Stimulated activated CD8-positive, alpha-beta memory T cell treated with anti-CD3 and anti-CD28 coated beads, Interleukin-4, amount 100 ng/mL, for 24 hours (primary cell): ENCODE measurements around the gene EIF2D.

ENCODE experiments used
- DNase-seq: peaks from one replicate; pipeline ENCODE4 v3.0.0-alpha.2; 2020; ENCODE audit warnings: low read depth

The EIF2D gene

GRCh38 chr1:206569556-206569955 lies 42.7 kb downstream of the EIF2D start:
- no peak for DNase-seq

- no peak for DNase-seq
Observed at GRCh38 chr1:206568779-206569352, 43.4 kb downstream of the EIF2D start.

- DNase-seq = no peak
Observed at GRCh38 chr1:206568256-206568655, 44.0 kb downstream of the EIF2D start.

- no peak for DNase-seq
Observed at GRCh38 chr1:206566999-206567398, 45.3 kb downstream of the EIF2D start.

GRCh38 chr1:206565995-206566394 lies 46.3 kb downstream of the EIF2D start:
- DNase-seq = no peak

GRCh38 chr1:206563367-206564207 lies 48.7 kb downstream of the EIF2D start:
- DNase-seq = no peak

GRCh38 chr1:206560007-206560716 lies 52.1 kb downstream of the EIF2D start:
- no peak for DNase-seq

- no peak for DNase-seq
Observed at GRCh38 chr1:206559672-206559995, 52.6 kb downstream of the EIF2D start.

- DNase-seq = no peak
Observed at GRCh38 chr1:206558794-206559671, 53.2 kb downstream of the EIF2D start.

- no peak for DNase-seq
Observed at GRCh38 chr1:206557636-206558473, 54.4 kb downstream of the EIF2D start.

- DNase-seq = peak; percentile 85
Observed at GRCh38 chr1:206556750-206557635, 55.3 kb downstream of the EIF2D start.

- DNase-seq = no peak
Observed at GRCh38 chr1:206556047-206556749, 56.1 kb downstream of the EIF2D start.

GRCh38 chr1:206555473-206555935 lies 56.8 kb downstream of the EIF2D start:
- DNase-seq = no peak

- DNase-seq = no peak
Observed at GRCh38 chr1:206554701-206555472, 57.4 kb downstream of the EIF2D start.

GRCh38 chr1:206554211-206554610 lies 58.1 kb downstream of the EIF2D start:
- DNase-seq = no peak

- DNase-seq = peak; percentile 52
Observed at GRCh38 chr1:206551986-206552326, 60.3 kb downstream of the EIF2D start.

GRCh38 chr1:206551296-206551985 lies 60.8 kb downstream of the EIF2D start:
- DNase-seq = no peak

- DNase-seq = no peak
Observed at GRCh38 chr1:206550446-206550845, 61.8 kb downstream of the EIF2D start.
